NB4 (cell line): ENCODE results near the gene MAJIN.
A peak's percentile ranks its signal among the peaks of the same experiment; 100 is the strongest.

ENCODE experiments used
- DNase-seq: peaks from one replicate; pipeline ENCODE4 v3.0.0; 2010; ENCODE audit warnings: low read depth
- H3K4me3 ChIP-seq: one replicate; pipeline ENCODE4 v1.5.1; 2011; ENCODE audit warnings: mild to moderate bottlenecking, low read depth, low read length, moderate library complexity
- MYC ChIP-seq: IDR thresholded peaks from 2 replicates; pipeline ENCODE4 v1.6.1; 2011; ENCODE audit warnings: low read depth, low read length
- POLR2A ChIP-seq: IDR thresholded peaks from 2 replicates; pipeline ENCODE4 v1.6.1; 2011; ENCODE audit warnings: mild to moderate bottlenecking; ENCODE audit not compliant: insufficient read length; ENCODE audit errors: extremely low read depth
- TF ChIP-seq, protein P1 (sequence below): IDR thresholded peaks from one replicate; pipeline ENCODE4 v1.5.1; 2012; ENCODE audit warnings: low read depth, low read length
- TF ChIP-seq, protein P2 (sequence below): IDR thresholded peaks from 2 replicates; pipeline ENCODE4 v1.6.1; 2011; ENCODE audit warnings: low read depth, low read length

MAJIN gene

DNA sequence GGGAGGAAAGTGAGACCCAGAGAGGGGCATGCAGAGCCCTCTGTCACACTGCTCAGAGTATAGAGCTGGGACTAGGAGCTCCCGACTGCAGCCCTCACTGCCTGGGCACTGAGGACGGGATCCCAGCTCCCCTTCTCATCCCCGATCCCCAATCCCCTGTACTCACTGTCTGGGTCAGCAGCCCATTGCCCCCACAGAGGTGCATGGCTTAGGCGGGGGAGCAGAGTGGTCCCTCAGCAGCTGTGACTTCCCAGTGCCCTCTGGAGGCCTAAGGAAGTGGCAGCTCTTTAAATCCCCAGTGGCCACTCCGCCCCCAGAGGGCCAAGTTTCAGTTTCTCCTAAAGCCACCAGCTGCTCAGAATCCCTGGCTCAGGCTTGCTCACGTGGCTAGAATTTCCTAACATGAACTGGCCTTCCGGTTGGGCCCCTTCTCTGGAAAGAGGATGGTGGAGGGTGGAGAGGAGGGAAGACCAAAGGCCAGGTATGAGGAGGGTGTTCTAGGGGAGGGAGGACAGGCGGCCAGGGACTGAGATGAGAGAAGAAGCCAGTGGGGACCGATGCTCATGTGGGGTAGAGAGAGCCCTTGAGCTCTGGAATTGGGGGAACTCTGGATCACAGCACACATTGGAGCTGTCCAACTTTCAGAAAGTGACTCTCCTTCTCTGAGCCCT is 24.9 kb upstream of the MAJIN start, which contains the start of gene BATF2:
BATF2 (minus strand) TSS at position 262 of the 671 bp plus-strand sequence; CDS start at position 205, 57 bp downstream.
- H3K4me3 ChIP-seq: no peak within 1 kb of the TSS
- DNase-seq: peak; percentile 88
- TF ChIP-seq, protein P1, sequence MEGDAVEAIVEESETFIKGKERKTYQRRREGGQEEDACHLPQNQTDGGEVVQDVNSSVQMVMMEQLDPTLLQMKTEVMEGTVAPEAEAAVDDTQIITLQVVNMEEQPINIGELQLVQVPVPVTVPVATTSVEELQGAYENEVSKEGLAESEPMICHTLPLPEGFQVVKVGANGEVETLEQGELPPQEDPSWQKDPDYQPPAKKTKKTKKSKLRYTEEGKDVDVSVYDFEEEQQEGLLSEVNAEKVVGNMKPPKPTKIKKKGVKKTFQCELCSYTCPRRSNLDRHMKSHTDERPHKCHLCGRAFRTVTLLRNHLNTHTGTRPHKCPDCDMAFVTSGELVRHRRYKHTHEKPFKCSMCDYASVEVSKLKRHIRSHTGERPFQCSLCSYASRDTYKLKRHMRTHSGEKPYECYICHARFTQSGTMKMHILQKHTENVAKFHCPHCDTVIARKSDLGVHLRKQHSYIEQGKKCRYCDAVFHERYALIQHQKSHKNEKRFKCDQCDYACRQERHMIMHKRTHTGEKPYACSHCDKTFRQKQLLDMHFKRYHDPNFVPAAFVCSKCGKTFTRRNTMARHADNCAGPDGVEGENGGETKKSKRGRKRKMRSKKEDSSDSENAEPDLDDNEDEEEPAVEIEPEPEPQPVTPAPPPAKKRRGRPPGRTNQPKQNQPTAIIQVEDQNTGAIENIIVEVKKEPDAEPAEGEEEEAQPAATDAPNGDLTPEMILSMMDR: peak; percentile 63
- no peak for TF ChIP-seq POLR2A
- TF ChIP-seq, protein P2, sequence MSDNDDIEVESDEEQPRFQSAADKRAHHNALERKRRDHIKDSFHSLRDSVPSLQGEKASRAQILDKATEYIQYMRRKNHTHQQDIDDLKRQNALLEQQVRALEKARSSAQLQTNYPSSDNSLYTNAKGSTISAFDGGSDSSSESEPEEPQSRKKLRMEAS: peak; percentile 80
- 0 out of 2 replicates have a peak, but pooled peaks have one; percentile 39 for TF ChIP-seq MYC

DNA sequence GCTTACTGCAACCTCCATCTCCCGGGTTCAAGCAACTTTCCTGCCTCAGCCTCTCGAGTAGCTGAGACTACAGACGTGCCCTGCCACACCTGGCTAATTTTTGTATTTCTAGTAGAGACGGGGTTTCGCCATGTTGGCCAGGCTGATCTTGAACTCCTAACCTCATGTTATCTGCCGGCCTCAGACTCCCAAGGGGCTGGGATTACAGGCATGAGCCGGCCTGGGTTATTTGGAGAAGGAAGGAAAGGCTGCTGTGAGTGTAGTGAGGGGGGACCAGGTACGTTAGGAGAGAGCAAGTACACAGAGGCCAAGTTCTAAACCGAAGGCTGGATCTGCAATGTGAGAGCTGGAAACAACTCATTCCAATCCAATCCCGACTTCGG is 24.4 kb upstream of the MAJIN start:
- H3K4me3 ChIP-seq: no peak overlapping the region

DNA sequence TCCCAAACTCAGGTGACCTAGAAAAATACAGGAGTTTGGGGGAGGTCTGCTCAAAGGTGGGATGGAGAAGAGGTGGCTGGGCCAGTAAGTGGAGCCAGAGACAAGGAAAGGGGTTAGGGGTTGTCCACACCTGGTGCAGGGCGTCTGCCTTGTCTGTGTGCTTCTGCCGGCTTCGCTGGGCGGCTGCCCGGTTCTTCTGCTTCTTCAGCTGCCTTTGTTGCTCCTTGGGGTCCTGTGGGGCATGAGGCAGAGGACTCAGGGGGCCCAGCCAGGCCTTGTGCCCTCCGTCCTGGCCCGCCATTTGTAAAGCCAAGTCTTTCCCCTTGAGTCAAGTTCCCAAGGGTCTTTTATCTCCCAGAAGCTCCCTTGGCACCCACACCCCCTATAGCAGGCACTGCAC is 22.4 kb upstream of the MAJIN start:
- H3K4me3 ChIP-seq: no peak overlapping the region
- no peak for DNase-seq
- TF ChIP-seq, protein P1: no peak
- no peak for TF ChIP-seq MYC

More for the DNA sequence above, 24.4 kb upstream of the MAJIN start:
- DNase-seq: no peak
- TF ChIP-seq POLR2A: no peak
- TF ChIP-seq, protein P1: no peak
- TF ChIP-seq, protein P2: no peak
- no peak for TF ChIP-seq MYC

DNA sequence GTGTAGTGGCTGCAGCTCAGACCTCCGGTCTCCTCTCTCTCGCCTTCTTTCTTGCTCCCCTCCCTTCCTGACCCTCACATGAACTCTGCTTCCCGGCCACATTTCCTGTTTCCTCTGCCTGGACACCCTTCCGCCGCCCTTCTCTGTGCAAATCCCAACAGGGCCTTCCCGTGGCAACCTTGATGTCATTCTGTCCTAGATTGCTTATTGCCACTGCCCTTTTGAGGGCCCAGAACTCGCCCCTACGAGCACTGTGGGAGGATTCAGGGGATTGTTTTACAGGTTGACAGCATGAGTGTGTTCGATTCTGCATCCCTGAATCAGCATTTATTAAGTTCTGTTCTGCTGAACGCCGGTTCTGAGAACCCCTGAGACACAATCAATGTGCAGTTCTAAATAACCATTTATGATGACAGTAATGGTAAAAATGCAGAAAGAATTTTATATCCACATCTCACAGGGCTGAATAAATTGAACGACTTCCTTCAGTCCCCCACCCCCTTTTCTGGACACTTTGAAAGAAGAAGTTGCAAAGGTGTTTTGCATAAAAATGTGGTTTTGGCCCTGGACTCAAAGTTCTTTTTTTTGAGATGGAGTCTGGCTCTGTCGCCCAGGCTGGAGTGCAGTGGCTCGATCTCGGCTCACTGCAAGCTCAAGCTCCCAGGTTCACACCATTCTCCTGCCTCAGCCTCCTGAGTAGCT is 18.5 kb upstream of the MAJIN start:
- H3K4me3 ChIP-seq: no peak overlapping the region
- peak; percentile 25 for DNase-seq
- no peak for TF ChIP-seq POLR2A
- TF ChIP-seq, protein P1: no peak
- TF ChIP-seq MYC: no peak
- TF ChIP-seq, protein P2: no peak

DNA sequence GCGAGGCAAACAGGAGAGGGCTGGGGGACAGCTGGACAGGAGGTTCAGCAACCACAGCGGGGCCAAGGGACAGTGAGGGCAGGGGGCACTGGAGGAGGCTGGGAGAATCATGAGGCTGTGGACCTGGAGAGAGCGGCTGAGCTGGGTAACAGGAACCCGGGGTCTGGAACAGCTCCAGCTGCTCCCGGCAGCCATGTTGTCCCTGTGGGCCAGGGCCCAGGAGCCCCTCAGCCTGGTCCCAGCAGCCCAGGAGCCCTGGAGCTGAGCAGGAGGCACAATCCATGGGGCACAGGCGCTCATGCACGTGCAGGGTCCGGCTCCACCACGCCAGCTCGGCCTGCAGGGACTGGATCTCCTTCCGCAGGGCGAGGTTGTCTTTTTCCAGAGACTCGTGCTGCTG is 17.5 kb upstream of the MAJIN start:
- H3K4me3 ChIP-seq: no peak overlapping the region
- DNase-seq: no peak
- TF ChIP-seq, protein P2: no peak
- TF ChIP-seq POLR2A: no peak
- TF ChIP-seq, protein P1: no peak
- TF ChIP-seq MYC: no peak
